Muscle of leg (tissue), 11 donors: Measurements from ENCODE around the gene PTPRK. TPM values are rescaled to one million over a fixed set of nuclear protein-coding genes. Genes with fewer than 3 reads are reported as not detected.

Source experiments
- DNase-seq: peaks from one replicate; pipeline ENCODE4 v3.0.0; 2013
- H3K27ac ChIP-seq: one replicate; pipeline ENCODE4 v1.5.1; 2013; ENCODE audit warnings: mild to moderate bottlenecking, low read length, control low read depth
- H3K27me3 ChIP-seq: one replicate; pipeline ENCODE4 v1.6.1; 2013; ENCODE audit warnings: low read length; ENCODE audit not compliant: control insufficient read depth, insufficient read depth
- H3K36me3 ChIP-seq: one replicate; pipeline ENCODE4 v1.6.1; 2013; ENCODE audit warnings: low read length; ENCODE audit not compliant: control insufficient read depth, insufficient read depth
- H3K4me1 ChIP-seq: one replicate; pipeline ENCODE4 v1.6.1; 2013; ENCODE audit warnings: low read length; ENCODE audit not compliant: control insufficient read depth, insufficient read depth
- H3K4me3 ChIP-seq: one replicate; pipeline ENCODE4 v1.5.1; 2013; ENCODE audit warnings: low read length, control low read depth
- H3K9me3 ChIP-seq: replicated peaks from 2 replicates; pipeline ENCODE4 v1.6.1; 2013; ENCODE audit warnings: low read depth, low read length; ENCODE audit not compliant: control insufficient read depth
- WGBS: methylation state at CpG from one replicate; pipeline ENCODE4 v1.1.5; 2013; ENCODE audit warnings: missing lambda C conversion rate; ENCODE audit not compliant: insufficient coverage; 5-methylcytosine and 5-hydroxymethylcytosine counted together
- polyA plus RNA-seq, 8 donors: library from polyadenylated mRNA; unstranded; fragments of 120-200 nt; gene quantifications; one replicate each; pipeline versions ENCODE4 v1.2.1 to v1.2.3, GENCODE V29; 2013; ENCODE audit warnings: inconsistent platforms in 1 of 8, low replicate concordance in 1 of 8; ENCODE audit not compliant: insufficient read length in 8 of 8, insufficient read depth in 1 of 8
- total RNA-seq: library from RNA; stranded (reverse); fragments of 120-200 nt; gene quantifications from one replicate; pipeline ENCODE4 v1.2.4, GENCODE V29; 2013

The PTPRK gene
- total and polyA plus RNA-seq, 9 donors = 14.4 to 21.8 (median 18.2) TPM

DNA sequence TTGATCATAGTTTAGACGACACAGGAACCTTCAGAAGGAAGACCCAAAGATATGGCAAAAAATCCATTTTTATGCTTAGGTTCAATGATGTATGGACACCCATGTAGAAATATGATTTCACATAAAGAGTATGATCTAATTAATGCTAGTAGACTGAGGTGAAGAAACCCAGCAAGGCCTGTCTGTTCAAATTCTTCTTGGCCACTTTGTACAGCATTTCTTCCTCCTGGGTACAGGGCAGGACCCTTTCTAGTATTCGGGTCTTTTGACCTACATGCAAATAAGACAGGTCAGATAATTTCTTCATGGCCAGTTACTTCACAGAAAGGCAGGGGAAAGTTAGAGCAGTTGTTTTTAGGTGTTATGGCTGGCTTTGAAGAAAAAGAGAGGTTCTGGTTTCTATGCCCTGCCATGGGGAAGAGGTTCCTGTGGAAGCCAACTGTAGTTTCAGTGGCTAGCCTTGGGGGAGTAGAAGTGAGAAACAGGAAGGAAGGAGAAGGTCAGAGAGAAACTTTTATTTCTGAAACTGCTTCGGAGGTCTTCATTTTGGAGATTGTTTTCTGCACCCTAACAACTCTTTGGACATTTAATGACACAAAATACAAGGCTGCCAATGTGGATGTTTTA is 208.3 kb downstream of the PTPRK start:
- no peak for DNase-seq
- H3K4me1 ChIP-seq = no peaks in the 10 kb centered on the region
- no peak overlapping the region for H3K27ac ChIP-seq
- WGBS = no CpG with 5 or more reads among the region's 3 CpGs
- no peaks in the 10 kb centered on the region for H3K9me3 ChIP-seq
- H3K36me3 ChIP-seq = no peaks in the 10 kb centered on the region
- H3K4me3 ChIP-seq = no peak overlapping the region
- no peaks in the 10 kb centered on the region for H3K27me3 ChIP-seq

DNA sequence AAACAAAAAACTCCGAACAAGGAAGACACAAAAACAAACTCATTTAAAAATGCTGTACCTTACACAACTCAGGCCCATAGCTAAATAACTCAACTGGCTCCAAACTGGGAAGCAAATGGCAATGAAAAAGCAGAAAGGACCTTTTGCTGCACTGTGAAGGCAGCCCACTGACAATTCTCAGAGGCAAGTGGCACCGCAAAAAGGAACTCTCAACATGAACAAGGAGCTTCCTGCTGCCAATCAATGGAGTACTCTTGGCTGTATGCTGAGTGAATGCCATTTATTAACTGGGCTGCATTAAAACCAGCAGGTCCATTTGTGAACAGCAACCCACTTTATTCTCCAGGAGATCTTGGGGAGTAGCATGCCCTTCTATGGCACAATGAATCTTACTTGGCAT is 209.9 kb downstream of the PTPRK start:
- Histone ChIP-seq H3K9me3 (no peaks in the 10 kb centered on the region), H3K36me3 (no peaks in the 10 kb centered on the region), H3K27me3 (no peaks in the 10 kb centered on the region), H3K27ac (no peak overlapping the region), H3K4me3 (no peak overlapping the region), H3K4me1 (no peaks in the 10 kb centered on the region)
- DNase-seq = no peak
- 63% methylated on average over 1 of the region's 2 CpGs for WGBS

DNA sequence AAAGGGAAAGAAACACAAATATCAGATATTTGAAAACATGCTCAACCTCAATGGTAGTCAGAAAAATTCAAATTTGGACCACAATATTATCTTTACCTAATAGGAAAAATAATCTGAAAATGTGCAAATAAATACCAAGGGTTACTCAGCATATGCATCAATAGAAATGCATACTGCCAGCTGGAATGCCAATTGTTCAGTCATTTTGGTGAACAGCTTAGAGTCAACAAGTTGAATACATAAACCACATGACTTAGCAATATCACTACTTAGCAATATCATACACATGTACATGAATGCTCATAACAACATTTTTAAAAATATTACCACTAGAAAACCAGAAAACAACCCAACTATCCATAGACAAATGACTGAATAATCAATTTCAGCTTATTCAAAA is 212.7 kb downstream of the PTPRK start:
- DNase-seq = no peak
- no peaks in the 10 kb centered on the region for H3K27me3 ChIP-seq
- no peak overlapping the region for H3K27ac ChIP-seq
- no peaks in the 10 kb centered on the region for H3K9me3 ChIP-seq
- no peaks in the 10 kb centered on the region for H3K36me3 ChIP-seq
- H3K4me3 ChIP-seq = no peak overlapping the region
- no peaks in the 10 kb centered on the region for H3K4me1 ChIP-seq

DNA sequence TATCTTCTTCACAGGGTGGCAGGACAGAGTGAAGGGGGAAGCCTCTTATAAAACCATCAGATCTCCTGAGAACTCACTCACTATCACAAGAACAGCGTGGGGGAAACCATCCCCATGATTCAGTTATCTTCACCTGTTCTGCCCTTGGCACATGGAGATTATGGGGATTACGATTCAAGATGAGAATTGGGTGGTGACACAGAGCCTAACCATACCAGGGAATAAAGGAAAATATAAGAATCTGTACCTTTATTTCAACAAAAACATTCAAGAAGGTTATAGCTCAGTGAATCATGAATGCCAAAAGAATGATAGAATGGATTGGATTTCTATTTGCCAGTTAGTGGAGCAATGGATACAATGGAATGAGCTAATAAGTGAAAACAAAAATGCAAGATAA is 214.4 kb downstream of the PTPRK start:
- Histone ChIP-seq H3K9me3 (no peaks in the 10 kb centered on the region), H3K4me1 (no peaks in the 10 kb centered on the region), H3K36me3 (no peaks in the 10 kb centered on the region), H3K27me3 (no peaks in the 10 kb centered on the region), H3K4me3 (no peak overlapping the region), H3K27ac (no peak overlapping the region)
- DNase-seq = no peak
- WGBS = no CpG with 5 or more reads among the region's 2 CpGs

DNA sequence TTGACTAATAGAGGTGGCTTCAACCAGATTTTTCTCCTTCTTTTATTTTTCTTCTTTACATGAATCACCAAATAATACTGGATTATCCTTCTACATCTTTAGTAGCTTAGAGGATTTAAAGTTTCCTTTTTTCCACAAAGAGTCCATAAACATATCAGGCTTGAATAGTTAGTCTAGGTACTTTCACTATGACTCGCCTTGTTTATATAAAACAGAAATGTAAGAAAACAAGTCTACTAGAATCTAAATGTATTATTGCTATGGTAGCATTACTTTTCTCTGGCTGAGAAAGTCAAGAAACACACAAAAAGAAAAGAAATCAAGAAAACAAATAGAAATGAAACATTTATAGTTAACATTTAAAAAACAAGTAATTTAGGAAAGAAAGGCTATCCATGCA is 215.2 kb downstream of the PTPRK start:
- no peaks in the 10 kb centered on the region for H3K4me1 ChIP-seq
- no peaks in the 10 kb centered on the region for H3K9me3 ChIP-seq
- no CpG with 5 or more reads among the region's 1 CpG for WGBS
- no peaks in the 10 kb centered on the region for H3K36me3 ChIP-seq
- H3K27me3 ChIP-seq = no peaks in the 10 kb centered on the region
- no peak overlapping the region for H3K4me3 ChIP-seq
- no peak overlapping the region for H3K27ac ChIP-seq
- DNase-seq = no peak

DNA sequence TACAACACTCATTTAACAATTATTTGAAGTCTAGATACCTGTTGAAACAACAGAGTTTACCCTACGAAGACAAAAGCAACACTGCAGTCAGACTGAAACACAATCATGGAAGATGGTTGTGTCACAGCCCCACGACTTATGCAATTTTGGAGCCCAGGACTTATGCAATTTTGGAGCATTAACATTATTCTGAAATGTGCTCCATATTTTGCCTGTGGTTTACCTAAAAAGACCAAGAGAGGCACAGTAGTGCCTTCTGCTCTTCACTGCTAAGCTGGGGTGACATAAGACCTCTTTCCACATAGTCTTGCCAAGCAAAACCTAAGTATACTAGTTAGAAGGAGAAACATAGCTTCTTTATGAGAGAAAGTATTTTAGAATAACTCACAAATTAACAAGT is 216.5 kb downstream of the PTPRK start:
- no CpG with 5 or more reads among the region's 2 CpGs for WGBS

DNA sequence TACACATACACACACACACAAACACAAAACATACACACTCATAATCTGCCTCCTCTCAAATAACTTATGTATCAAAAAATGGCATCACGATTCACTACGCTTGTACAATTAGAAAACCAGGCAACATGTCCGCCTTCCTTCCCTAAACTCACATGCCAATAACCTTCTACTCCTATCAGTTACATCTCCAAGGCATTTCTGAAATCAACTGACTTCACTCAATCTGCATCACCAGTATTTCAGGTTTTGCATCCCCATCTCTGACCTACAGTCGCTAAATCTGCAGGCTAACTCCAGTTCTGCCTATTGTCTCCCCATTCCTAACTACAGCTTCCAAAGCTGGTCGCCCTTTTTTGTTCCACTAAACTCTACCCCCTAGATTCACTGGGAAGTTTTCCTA is 217.5 kb downstream of the PTPRK start:
- 94% methylated on average over 4 of the region's 5 CpGs for WGBS
- no peaks in the 10 kb centered on the region for H3K4me1 ChIP-seq
- H3K27ac ChIP-seq = no peak overlapping the region
- H3K9me3 ChIP-seq = no peaks in the 10 kb centered on the region
- no peaks in the 10 kb centered on the region for H3K36me3 ChIP-seq
- H3K27me3 ChIP-seq = no peaks in the 10 kb centered on the region
- no peak overlapping the region for H3K4me3 ChIP-seq
- DNase-seq = no peak

More for the DNA sequence above, 216.5 kb downstream of the PTPRK start:
- DNase-seq = no peak
- H3K4me1 ChIP-seq = no peaks in the 10 kb centered on the region
- no peaks in the 10 kb centered on the region for H3K36me3 ChIP-seq
- no peaks in the 10 kb centered on the region for H3K27me3 ChIP-seq
- H3K4me3 ChIP-seq = no peak overlapping the region
- no peak overlapping the region for H3K27ac ChIP-seq
- no peaks in the 10 kb centered on the region for H3K9me3 ChIP-seq

DNA sequence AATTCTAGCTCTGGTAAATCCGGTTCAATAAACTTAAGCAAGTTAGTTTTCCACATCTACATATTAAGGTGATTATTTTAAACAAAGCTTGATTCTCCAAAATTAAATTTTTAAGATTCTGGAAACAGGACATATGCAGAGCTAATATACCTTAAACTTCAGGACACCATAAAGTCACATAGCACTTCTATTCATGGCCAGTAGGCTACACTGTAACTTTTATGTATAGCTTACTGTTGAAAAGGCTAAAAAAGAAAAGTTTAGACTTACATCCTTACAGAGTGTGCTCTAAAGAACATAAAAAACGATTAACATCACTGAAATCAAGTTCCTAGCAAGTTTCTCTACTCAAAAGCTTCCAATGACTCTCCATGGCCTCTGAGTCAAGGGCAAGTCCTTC is 224.7 kb downstream of the PTPRK start:
- no peaks in the 10 kb centered on the region for H3K36me3 ChIP-seq
- WGBS = 80% methylated on average over 1 of the region's 2 CpGs
- DNase-seq = no peak

DNA sequence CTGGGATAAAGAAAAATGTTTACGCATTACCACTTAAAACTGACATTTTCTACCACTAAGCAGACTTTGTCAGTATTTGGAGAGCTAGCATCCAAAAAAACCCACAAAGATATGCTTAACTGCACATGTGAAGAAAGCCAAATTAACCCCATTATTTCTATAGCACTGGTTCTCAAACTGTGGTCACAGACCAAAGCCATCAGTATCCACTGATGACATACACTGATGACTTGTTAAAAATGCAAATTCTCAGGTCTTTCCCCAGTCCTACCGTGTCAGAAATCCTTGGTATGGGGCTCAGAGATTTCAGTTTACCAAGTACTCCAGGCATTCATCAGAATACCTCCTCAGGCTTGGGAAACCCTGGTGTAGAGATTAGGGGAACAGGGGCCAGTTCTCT is 230.2 kb downstream of the PTPRK start:
- 100% methylated on average over 1 of the region's 2 CpGs for WGBS
- no peak for DNase-seq
- Histone ChIP-seq H3K4me1 (no peaks in the 10 kb centered on the region), H3K36me3 (no peaks in the 10 kb centered on the region), H3K27me3 (no peaks in the 10 kb centered on the region), H3K27ac (no peak overlapping the region), H3K4me3 (no peak overlapping the region), H3K9me3 (no peaks in the 10 kb centered on the region)

More for the DNA sequence above, 224.7 kb downstream of the PTPRK start:
- H3K4me1 ChIP-seq = no peaks in the 10 kb centered on the region
- no peak overlapping the region for H3K27ac ChIP-seq
- H3K27me3 ChIP-seq = no peaks in the 10 kb centered on the region
- no peaks in the 10 kb centered on the region for H3K9me3 ChIP-seq
- no peak overlapping the region for H3K4me3 ChIP-seq

DNA sequence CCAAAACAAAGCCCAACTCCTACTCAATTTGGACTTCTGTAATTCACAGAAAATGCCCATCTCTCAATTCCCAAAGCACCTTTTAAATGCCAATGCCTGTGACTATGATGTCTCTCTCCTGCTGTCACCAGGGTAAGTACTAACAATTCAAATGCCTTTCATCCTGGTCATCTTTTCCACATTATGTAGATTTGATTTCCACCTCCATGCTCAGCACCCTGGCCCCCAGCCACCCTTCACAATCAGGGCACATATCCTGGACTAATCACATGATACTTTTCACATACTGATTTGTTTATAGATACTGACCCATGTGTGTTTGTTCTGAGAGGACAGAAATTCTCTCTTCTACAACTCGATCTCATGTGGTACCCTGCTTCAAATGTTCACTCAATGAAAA is 236.3 kb downstream of the PTPRK start:
- DNase-seq = no peak
- no peaks in the 10 kb centered on the region for H3K27me3 ChIP-seq
- H3K36me3 ChIP-seq = no peaks in the 10 kb centered on the region
- WGBS = no CpG with 5 or more reads among the region's 1 CpG
- H3K4me1 ChIP-seq = no peaks in the 10 kb centered on the region
- H3K27ac ChIP-seq = no peak overlapping the region
- H3K4me3 ChIP-seq = no peak overlapping the region
- H3K9me3 ChIP-seq = no peaks in the 10 kb centered on the region

DNA sequence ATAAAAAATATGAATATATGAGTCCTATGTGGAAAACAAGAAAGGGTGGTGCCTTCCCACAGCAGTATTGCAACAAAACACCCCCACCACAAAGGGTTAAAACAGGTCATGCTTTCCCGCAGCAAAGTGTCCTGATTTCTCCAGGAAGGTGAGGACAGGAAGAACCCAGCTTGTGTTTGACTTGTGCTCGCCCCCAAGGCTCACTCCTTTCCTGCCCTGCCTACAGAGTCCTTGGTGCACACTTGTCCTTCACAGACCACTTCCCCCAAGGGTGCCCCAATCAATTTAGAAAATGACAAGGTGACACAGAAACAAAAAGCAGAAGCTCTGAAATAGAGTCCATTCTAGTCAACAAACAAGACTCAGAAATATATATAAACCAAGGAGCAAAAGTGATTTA is 237.4 kb downstream of the PTPRK start:
- Histone ChIP-seq H3K4me3 (no peak overlapping the region), H3K9me3 (no peaks in the 10 kb centered on the region), H3K4me1 (no peaks in the 10 kb centered on the region), H3K36me3 (no peaks in the 10 kb centered on the region), H3K27ac (no peak overlapping the region), H3K27me3 (no peaks in the 10 kb centered on the region)
- 21% methylated on average over 2 of the region's 2 CpGs for WGBS
- no peak for DNase-seq
